Endothelial cell of umbilical vein (primary cell): Measurements from ENCODE around the gene GIPR.

Source experiments
- EZH2 ChIP-seq: IDR thresholded peaks from 2 replicates; pipeline ENCODE4 v1.6.1; 2012; ENCODE audit warnings: borderline replicate concordance, low read depth, mild to moderate bottlenecking, moderate library complexity, low read length, inconsistent platforms; ENCODE audit not compliant: severe bottlenecking
- POLR2A ChIP-seq: IDR thresholded peaks from 2 replicates; pipeline ENCODE4 v1.6.1; 2012; ENCODE audit warnings: low read depth, mild to moderate bottlenecking, control low read depth, low read length
- TF ChIP-seq, protein P1 (sequence below), 2 donors: IDR thresholded peaks; 1 replicate in 1 of 2; 2 replicates in 1 of 2; pipeline ENCODE4 v1.5.1; 2011; ENCODE audit warnings: low read length in 2 of 2, mild to moderate bottlenecking in 2 of 2, moderate library complexity in 2 of 2, control low read depth in 1 of 2, inconsistent platforms in 1 of 2, low read depth in 1 of 2; ENCODE audit not compliant: insufficient read depth in 1 of 2; ENCODE audit errors: extremely low read depth in 1 of 2

DNA sequence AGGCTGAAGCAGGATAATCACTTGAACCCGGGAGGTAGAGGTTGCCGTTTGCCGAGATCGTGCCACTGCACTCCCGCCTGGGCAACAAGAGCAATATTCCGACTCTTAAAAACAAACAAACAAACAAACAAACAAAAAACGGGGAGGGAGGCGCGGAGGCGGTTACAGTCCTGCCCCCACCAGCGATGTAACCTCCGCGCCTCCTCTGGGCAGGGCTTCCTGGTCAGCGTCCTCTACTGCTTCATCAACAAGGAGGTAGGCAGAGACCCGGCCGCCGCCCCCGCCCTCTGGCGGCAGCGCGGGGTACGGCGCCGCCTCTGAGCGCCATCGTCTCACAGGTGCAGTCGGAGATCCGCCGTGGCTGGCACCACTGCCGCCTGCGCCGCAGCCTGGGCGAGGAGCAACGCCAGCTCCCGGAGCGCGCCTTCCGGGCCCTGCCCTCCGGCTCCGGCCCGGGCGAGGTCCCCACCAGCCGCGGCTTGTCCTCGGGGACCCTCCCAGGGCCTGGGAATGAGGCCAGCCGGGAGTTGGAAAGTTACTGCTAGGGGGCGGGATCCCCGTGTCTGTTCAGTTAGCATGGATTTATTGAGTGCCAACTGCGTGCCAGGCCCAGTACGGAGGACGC, 13.5 kb downstream of the GIPR start:
- TF ChIP-seq, protein P1, sequence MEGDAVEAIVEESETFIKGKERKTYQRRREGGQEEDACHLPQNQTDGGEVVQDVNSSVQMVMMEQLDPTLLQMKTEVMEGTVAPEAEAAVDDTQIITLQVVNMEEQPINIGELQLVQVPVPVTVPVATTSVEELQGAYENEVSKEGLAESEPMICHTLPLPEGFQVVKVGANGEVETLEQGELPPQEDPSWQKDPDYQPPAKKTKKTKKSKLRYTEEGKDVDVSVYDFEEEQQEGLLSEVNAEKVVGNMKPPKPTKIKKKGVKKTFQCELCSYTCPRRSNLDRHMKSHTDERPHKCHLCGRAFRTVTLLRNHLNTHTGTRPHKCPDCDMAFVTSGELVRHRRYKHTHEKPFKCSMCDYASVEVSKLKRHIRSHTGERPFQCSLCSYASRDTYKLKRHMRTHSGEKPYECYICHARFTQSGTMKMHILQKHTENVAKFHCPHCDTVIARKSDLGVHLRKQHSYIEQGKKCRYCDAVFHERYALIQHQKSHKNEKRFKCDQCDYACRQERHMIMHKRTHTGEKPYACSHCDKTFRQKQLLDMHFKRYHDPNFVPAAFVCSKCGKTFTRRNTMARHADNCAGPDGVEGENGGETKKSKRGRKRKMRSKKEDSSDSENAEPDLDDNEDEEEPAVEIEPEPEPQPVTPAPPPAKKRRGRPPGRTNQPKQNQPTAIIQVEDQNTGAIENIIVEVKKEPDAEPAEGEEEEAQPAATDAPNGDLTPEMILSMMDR (IDR thresholded peaks at IDR 0.05; ENCODE audit: extremely low read depth in 1 of 2, insufficient read depth in 1 of 2, low read depth in 1 of 2, low read length in 2 of 2): peak; percentile 94 to 98
- no peak for TF ChIP-seq EZH2
- no peak for TF ChIP-seq POLR2A
